ENCODE measurements around the gene COX7A2L. TPM values are rescaled to one million over a fixed set of nuclear protein-coding genes. Genes with fewer than 3 reads are reported as not detected.
"Not testable (repeated sequence)": the region's sequence is repeated elsewhere in the genome, so short reads cannot be mapped to it uniquely, and the experiment has no call there.

Gene COX7A2L
- total RNA-seq, 3 donors from 2014 or later: 142 to 161 (median 149) TPM

GRCh38 chr2:42337356-42337820 is 23.6 kb downstream of the COX7A2L start:
- TF ChIP-seq, protein P1, sequence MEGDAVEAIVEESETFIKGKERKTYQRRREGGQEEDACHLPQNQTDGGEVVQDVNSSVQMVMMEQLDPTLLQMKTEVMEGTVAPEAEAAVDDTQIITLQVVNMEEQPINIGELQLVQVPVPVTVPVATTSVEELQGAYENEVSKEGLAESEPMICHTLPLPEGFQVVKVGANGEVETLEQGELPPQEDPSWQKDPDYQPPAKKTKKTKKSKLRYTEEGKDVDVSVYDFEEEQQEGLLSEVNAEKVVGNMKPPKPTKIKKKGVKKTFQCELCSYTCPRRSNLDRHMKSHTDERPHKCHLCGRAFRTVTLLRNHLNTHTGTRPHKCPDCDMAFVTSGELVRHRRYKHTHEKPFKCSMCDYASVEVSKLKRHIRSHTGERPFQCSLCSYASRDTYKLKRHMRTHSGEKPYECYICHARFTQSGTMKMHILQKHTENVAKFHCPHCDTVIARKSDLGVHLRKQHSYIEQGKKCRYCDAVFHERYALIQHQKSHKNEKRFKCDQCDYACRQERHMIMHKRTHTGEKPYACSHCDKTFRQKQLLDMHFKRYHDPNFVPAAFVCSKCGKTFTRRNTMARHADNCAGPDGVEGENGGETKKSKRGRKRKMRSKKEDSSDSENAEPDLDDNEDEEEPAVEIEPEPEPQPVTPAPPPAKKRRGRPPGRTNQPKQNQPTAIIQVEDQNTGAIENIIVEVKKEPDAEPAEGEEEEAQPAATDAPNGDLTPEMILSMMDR (IDR thresholded peaks at IDR 0.05): no peak
- TF ChIP-seq POLR2AphosphoS5 (IDR thresholded peaks at IDR 0.05) (no peak), POLR2A (IDR thresholded peaks at IDR 0.05) (no peak)
- H3K27ac ChIP-seq: no peak overlapping the region
- no peak for DNase-seq (ENCODE audit: low spot score in 2 of 2)
- H3K4me1 ChIP-seq: no peaks in the 10 kb centered on the region
- H3K27me3 ChIP-seq: no peaks in the 10 kb centered on the region
- peaks cover 3% of the 10 kb centered on the region for H3K36me3 ChIP-seq
- no peaks in the 10 kb centered on the region for H3K9me3 ChIP-seq
- intact Hi-C loops (cut with DNase I; ENCODE audit: low total_unique reads): no loop called here
- no peak overlapping the region for H3K4me3 ChIP-seq

GRCh38 chr2:42336361-42336965 is 24.6 kb downstream of the COX7A2L start:
- Histone ChIP-seq H3K9me3 (no peaks in the 10 kb centered on the region), H3K27ac (no peak overlapping the region), H3K4me3 (no peak overlapping the region), H3K27me3 (no peaks in the 10 kb centered on the region), H3K36me3 (peaks cover 3% of the 10 kb centered on the region), H3K4me1 (no peaks in the 10 kb centered on the region)
- DNase-seq (ENCODE audit: low spot score in 2 of 2): no peak
- no peak for TF ChIP-seq POLR2AphosphoS5 (IDR thresholded peaks at IDR 0.05)
- TF ChIP-seq, protein P1 (IDR thresholded peaks at IDR 0.05): no peak
- TF ChIP-seq POLR2A (IDR thresholded peaks at IDR 0.05): no peak
- intact Hi-C loops (cut with DNase I; ENCODE audit: low total_unique reads): no loop called here

DNA sequence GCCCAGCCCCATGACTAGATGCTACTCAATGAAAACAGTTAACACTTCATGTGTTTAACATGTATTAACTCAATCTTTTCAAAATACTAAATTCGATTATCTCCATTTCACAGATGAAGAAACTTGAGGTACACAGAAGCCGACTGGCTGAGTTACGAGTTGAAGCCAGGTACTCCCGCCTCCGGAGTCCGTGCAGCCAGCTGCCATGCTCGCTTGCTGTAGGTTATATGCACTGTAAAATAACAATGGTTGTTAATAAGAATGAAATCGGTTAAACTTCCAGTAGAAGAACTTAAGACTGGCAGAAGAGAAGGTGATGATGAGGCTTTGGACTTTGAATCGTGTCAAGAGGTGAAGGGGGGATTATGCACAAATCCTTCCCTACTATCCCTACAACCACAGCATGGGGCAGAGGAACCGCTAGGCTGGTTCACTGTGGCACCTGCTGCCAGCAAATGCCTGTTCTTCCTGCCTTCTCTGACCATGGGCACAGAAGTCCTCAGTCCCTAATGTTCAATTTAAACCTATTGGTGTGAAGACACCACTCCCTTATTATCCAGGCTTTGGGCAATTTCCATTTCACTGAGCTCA is 25.4 kb downstream of the COX7A2L start:
- TF ChIP-seq, protein P1 (IDR thresholded peaks at IDR 0.05): no peak
- TF ChIP-seq POLR2A (IDR thresholded peaks at IDR 0.05) (no peak), POLR2AphosphoS5 (IDR thresholded peaks at IDR 0.05) (no peak)
- Histone ChIP-seq H3K27ac (no peak overlapping the region), H3K4me3 (no peak overlapping the region), H3K4me1 (no peaks in the 10 kb centered on the region), H3K27me3 (no peaks in the 10 kb centered on the region), H3K36me3 (peaks cover 3% of the 10 kb centered on the region), H3K9me3 (no peaks in the 10 kb centered on the region)
- intact Hi-C loops (cut with DNase I; ENCODE audit: low total_unique reads): no loop called here
- DNase-seq (ENCODE audit: low spot score in 2 of 2): no peak

DNA sequence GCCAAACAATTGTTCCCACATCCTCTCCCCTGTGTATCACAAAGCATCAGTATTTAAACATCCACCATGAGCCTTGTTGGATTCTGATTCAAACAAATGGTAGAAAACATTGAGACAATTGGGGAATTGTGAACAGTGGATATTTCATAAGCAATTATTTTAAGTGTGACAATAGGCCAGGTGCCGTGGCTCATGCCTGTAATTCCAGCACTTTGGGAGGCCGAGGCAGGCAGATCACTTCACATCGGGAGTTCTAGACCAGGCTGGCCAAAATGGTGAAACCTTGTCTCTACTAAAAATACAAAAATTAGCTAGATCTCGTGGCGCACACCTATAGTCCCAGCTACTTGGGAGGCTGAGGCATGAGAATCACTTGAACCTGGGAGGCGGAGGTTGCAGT is 26.2 kb downstream of the COX7A2L start:
- H3K4me1 ChIP-seq; H3K9me3 ChIP-seq; H3K27me3 ChIP-seq; H3K36me3 ChIP-seq; DNase-seq (ENCODE audit: low spot score in 2 of 2); H3K4me3 ChIP-seq; H3K27ac ChIP-seq; intact Hi-C loops (cut with DNase I; ENCODE audit: low total_unique reads): not testable (repeated sequence)

DNA sequence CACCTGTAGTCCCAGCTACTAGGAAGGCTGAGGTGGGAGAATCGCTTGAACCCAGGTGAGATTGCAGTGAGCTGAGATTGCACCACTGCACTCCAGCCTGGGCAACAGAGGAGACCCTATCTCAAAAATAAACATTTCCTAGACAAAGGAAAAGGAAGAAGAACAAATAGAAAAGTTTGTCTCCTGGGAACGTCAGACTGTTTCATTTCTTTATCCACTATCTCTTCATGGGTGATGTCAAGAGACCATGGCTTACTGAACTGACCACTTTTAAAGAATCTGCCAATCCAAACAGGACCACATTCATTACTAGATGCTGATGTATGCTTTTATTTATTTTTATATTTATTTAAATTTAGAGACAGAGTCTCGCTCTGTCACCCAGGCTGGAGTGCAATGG is 26.8 kb downstream of the COX7A2L start:
- no peaks in the 10 kb centered on the region for H3K9me3 ChIP-seq
- H3K4me1 ChIP-seq: no peaks in the 10 kb centered on the region
- peaks cover 3% of the 10 kb centered on the region for H3K36me3 ChIP-seq
- DNase-seq (ENCODE audit: low spot score in 2 of 2): no peak
- TF ChIP-seq, protein P1 (IDR thresholded peaks at IDR 0.05): no peak
- no peak for TF ChIP-seq POLR2A (IDR thresholded peaks at IDR 0.05)
- intact Hi-C loops (cut with DNase I; ENCODE audit: low total_unique reads): no loop called here
- H3K4me3 ChIP-seq: no peak overlapping the region
- H3K27me3 ChIP-seq: no peaks in the 10 kb centered on the region
- H3K27ac ChIP-seq: no peak overlapping the region

Measured in breast epithelium (tissue), 4 donors.